GM19438 (cell line): ENCODE results near the gene LDLRAP1.
"Not testable (repeated sequence)": the region's sequence is repeated elsewhere in the genome, so short reads cannot be mapped to it uniquely, and the experiment has no call there.

ENCODE experiments used
- ATAC-seq: cut with Tn5 transposase; IDR thresholded peaks from one replicate; pipeline ENCODE4 v1.9.1; 2021; ENCODE audit warnings: low read depth; ENCODE audit not compliant: unreplicated experiment

LDLRAP1 gene

GRCh38 chr1:25572708-25573590, 29.5 kb downstream of the LDLRAP1 start:
- no peak for ATAC-seq

GRCh38 chr1:25573591-25573930, 30.2 kb downstream of the LDLRAP1 start:
- ATAC-seq: no peak

DNA sequence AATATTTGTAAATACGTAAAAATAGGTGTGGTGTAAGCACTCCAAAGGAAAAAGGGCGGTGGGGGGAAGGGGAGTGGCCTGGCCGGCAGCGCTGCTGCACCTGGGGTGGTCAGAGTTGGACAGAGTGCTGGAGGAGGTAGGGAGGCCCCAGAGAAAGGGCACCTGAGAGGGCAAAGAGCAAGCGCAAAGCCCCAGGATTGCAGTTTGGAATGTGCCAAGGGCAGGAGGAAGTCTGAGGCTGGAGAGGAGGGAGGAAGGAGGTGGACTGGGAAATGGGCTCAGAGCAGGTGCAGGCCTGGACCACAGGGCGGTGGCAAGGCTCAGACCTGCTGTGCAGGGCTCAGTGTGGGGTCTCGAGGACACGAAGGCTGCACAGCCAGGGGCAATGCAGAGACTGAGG, 30.6 kb downstream of the LDLRAP1 start:
- ATAC-seq: no peak

DNA sequence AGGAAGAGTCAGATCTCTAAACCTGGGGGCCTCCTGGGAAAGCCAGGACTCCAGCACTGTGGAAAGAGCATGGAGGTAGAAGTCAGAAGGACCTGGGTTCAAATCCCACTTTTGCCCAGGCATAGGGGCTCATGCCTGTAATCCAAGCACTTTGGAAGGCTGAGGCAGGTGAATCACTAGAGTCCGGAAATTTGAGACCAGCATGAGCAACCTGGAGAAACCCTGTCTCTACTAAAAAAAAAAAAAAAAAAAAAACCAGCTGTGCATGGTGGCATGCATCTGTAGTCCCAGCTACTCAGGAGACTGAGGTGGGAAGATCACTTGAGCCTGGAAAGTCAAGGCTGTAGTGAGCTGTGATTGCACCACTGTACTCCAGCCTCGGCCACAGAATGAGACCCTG, 31.8 kb downstream of the LDLRAP1 start:
- ATAC-seq: no peak

DNA sequence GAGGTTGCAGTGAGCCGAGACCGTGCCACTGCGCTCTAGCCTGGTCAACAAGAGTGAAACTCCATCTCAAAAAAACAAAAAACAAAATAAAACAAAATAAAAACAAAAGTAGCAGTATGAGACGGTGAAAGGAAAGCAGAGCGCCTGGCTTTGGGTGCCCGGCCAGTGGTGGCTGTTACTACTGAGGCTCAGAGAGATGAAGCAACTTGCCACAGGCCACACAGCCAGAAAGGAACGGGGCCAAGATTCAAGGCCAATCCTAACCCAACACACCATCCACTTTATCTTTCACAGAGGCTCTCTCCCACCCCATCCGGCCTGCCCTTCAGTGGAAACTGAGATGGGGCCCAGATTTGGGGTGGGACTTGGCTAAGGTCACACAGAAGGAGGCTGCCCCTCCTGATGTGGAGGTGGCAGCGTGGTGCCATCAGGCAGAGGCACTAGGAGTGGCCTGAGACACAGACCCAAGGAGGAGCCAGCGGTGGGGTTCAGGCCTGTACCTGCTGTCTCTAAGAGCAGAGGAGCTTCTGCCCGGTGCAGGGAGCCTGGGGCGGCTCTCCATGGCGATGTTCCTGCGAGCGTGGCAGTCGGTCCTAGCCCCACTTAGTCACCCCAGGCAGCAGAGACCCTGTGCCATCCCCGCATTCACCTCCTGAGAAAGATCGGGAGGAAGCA, 33.2 kb downstream of the LDLRAP1 start:
- ATAC-seq: no peak

DNA sequence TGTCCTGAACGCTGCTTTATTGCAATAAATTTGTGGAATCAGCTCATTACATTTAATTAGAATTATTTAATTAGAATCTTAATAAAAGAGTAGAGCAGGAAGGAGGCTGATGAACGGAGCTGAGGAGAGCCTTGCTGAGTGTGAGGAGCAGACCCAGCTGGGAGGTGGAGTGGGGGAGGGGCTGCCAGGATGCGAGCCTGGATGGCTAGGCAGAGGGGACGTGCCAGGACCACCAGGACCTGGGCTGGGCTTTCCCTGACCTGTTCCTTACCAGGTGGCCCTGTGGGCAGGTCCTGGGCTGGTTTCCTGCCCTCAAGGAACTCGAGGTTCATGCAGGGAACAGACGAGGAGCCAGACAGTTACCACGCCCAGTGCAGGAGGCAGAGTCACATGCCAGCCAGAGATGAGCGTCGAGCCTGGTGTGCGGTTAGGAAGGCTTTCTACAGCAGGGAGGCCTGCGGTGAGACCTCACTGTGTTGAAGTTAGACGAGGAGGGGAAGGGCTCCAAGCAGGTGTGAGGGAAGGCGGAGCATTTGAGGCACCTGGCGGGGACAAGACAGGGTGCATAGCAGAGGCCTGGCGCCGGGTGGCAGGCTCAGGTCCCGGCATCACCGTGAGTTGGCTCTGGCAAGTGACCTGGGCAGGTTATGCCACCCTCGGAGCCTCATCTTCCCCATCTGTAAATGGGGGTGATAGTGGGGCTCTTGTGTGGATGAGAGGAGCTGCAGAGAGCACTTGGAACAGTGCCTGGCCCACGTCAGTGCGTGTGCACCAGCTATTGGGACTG, 33.9 kb downstream of the LDLRAP1 start:
- no peak for ATAC-seq

- ATAC-seq: no peak
Observed at GRCh38 chr1:25579292-25580252, 36.2 kb downstream of the LDLRAP1 start.

DNA sequence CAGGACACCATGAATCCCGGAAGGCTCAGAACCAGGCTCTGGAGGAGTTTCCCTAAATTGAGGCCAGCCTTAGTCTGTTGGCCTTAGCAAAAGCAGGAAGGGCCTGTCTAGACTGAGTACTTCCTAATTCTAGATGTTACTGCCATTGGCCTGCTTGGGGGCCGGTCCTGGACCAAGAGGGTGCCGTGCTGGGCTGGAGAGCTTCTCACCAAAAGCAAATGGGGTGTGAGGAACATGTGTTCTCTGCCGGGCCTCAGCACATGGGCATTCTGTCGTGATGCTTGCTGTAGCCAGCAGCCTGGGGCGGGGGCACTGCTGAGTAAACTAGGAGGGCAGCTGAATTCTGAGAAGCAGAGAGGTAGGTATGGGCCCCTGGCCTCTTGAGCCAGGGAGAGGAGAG, 37.5 kb downstream of the LDLRAP1 start:
- ATAC-seq: no peak

DNA sequence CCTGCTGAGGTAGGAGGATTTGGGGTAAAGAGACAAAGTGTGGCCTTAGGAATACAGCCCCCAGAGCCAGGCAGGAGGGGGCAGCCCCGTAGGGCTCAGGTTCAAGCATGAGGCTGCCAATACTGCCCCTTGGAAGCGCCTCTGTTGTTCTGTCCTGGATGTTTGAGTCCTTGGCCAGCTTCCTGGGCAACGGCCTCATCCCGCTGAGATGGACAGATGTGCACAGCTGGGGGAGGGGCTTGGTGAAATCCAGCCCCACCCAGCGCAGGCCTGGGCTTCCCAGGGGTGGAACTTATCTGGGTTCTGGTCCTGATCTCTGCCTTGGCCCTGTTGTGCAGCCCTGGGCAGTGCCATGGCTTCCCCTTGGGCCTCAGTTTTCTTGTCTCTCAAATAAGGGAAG, 38.4 kb downstream of the LDLRAP1 start:
- no peak for ATAC-seq

DNA sequence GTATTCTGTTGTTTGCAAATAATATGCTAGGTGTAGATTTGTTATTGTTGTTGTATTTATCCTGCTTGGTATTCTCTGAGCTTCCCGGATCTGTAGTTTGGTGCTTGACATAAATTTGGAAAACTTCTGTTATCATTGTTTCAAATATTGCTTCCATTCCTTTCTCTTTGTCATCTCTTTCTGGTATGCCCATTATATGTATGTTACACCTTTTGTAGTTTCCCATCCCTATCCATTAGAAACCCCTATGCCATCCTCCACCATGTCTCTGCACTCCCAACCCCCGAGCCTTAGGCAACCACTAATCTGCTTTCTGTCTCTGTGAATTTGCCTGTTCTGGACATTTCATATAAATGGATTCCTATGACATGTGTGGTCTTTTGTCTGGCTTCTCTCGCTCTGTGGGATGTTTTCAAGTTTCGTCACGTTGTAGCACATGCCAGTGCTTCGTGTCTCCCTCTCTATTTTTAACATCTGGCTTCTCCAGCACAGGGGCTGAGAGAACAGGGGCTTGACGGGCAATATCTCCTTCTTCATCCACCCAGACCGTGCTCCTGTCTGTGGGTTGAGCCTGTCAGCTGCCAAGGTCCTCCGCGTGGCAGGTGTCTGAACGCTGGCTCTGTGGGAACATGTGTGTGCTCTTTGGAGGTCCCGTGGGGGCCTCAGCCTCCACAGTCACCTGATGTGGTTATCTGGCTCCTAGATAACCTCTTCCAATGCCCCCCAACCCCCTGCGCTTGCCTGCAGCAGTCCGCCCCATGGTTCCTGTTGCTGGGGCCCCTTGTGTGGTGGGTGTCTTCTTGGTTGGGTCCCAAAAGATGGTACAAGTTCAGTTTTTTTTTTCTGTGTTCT, 40.3 kb downstream of the LDLRAP1 start:
- no peak for ATAC-seq

DNA sequence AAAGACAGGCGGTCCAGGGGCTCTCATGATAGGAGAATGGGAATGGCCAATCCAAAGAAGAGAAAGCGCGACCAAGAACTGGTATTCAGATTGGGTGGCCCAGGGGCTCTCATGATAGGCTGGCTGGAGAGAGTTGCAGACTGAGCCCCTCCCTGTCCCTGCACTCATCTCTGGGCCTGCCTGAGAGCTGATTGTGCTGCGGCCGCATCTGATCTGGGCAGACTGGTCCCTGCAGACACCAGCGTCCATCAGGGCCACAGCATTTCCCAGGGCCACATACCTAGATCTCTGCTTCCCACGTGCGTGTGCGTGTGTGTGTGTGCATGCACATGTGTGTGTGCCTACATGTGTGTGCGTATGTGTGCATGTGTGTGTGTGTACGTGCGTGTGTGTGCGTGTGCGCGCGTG, 42.8 kb downstream of the LDLRAP1 start:
- ATAC-seq: no peak

GRCh38 chr1:25587290-25587689, 43.9 kb downstream of the LDLRAP1 start:
- no peak for ATAC-seq

DNA sequence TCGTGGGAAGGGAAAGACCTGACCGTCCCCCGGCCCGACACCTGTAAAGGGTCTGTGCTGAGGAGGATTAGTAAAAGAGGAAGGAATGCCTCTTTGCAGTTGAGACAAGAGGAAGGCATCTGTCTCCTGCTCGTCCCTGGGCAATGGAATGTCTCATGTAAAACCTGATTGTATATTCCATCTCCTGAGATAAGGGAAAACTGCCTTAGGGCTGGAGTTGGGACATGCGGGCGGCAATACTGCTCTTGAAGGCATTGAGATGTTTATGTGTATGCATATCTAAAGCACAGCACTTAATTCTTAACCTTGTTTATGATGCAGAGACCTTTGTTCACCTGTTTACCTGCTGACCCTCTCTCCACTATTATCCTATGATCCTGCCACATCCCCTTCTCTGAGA, 44.8 kb downstream of the LDLRAP1 start:
- not testable (repeated sequence) for ATAC-seq

DNA sequence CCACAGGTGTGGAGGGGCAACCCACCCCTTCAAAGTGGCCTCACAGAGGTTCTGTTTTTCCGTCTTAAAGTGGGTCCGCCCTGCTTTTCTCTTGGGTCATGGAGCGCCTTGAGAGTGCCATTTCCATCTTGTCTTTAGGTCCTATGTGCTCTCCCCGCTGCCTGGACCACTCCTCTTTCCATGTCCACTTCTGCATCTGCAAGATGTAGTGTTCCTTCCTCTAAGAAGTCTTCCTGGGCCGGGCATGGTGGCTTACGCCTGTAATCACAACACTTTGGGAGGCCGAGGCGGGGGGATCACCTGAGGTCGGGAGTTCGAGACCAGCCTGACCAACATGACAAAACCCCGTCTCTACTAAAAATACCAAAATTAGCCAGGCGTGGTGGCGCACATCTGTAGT, 45.4 kb downstream of the LDLRAP1 start:
- not testable (repeated sequence) for ATAC-seq

DNA sequence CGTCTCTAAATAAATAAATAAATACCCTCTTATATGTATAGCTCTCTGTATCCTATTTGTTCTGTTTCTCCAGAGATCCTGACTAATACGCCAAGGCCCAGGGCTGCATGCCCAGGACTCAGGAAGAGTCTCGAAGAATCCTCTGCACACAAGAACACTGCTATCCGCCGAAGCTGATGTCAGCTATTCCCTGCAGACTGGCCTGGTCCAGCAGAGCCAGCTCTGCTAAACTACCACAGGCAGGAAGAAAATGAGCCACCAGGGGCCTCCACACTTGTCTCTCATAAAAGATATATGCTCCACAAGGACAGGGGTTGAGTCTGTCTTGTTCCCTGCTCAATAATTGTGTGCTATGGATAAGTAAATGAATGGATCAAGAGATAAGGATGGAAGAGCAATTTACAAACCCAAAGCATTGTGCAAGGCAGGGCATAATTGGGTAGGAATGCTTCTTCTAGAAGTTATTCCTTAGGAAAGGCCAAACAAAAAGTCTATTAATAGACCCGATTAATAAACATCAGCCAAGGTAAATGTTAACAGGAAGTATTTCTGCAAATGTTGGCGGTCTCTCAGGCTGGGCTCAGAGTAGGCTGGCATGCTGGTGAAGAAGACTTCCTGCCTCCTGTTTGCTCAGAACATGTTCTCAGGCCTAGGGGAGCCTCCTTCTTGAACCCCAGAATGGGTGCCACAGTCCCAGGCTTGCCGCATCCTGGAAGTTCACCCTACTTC, 46.9 kb downstream of the LDLRAP1 start:
- ATAC-seq: no peak

DNA sequence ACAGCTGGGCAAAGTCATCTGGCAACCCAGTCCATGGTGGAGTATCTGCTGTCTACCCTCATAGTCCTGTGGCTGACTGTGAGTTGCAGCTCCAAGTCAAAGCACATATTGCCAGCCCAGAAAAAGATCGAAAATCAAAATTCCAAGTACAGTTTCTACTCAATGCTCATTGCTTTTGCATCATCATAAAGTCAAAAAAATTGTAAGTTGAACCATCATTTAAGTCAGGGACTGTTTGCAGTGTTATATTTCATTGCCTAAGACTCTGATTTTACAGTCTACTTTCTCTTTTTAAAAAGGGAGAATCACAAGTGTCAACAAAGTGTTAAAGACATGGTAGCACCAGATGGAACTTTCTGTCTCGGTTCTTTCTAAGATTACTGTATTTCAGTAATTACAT, 50.5 kb downstream of the LDLRAP1 start:
- ATAC-seq: no peak

DNA sequence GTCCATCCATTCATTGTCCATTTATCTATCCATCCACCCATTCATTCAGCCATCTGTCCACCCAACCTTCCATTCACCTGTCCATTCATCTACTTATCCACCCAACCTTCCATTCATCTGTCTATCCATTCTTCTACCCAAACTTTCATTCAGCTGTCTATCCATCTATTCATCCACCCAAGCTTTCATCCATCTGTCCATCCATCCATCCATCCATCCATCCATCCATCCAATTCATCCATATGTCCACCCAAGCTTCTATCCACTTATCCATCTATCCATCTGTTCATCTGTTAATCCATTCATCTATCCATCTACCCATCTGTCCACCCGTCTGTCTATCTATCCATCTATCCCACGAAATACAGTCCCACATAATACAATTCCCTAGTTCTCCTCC, 51.6 kb downstream of the LDLRAP1 start:
- no peak for ATAC-seq

DNA sequence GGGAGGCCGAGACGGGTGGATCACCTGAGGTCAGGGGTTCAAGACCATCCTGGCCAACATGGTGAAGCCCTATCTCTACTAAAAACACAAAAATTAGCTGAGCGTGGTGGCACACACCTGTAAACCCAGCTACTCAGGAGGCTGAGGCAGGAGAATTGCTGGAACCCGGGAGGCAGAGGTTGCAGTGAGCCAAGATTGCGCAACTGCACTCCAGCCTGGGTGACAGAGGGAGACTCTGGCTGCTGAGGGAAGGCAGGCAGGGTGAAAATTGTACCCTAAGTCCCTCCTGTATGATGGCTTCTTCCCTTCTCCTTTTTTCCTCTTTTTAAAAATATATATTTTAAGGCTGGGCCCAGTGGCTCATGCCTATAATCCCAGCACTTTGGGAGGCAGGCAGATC, 53.2 kb downstream of the LDLRAP1 start:
- not testable (repeated sequence) for ATAC-seq

DNA sequence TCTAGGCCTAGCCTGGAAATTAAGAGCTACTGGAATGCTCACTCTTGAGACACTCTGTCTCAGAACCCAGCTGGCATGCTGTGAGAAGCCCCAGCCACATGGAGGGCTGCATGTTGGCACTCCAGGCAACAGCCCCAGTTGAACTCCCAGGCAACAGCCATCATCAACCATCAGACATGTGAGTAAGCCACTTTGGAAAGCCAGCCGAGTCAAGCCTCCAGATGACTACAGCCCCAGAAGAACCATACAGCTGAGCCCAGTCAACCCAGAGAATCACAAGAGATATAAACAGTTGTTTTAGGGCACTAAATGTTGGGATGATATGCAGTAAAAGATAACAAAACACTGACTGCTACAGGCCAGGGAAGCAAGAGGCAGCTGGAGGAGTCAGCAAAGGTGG, 55.5 kb downstream of the LDLRAP1 start:
- ATAC-seq: no peak
